Measurements from ENCODE around the gene MKS1. TPM values are rescaled to one million over a fixed set of nuclear protein-coding genes. Genes with fewer than 3 reads are reported as not detected.
A peak's percentile ranks its signal among the peaks of the same experiment; 100 is the strongest.

Gene MKS1
- total and polyA plus RNA-seq, 2 of the 8 experiments (the other 6 are each of a cell fraction or from before 2014, with no cell fraction given), result 12.0 to 21.7 TPM

GRCh38 chr17:58252141-58252540 lies 33.1 kb upstream of the MKS1 start:
- Histone ChIP-seq H4K8ac (ENCODE audit: extremely low read depth, insufficient read depth, low read length) (no peak overlapping the region), H3K9me3 (ENCODE audit: insufficient read depth in 2 of 2, low read depth in 1 of 2, low read length in 1 of 2) (peaks cover 8% of the 10 kb centered on the region in 2 experiments; a peak in 3 of 4 replicates), H3K79me2 (ENCODE audit: control insufficient read depth in 1 of 2, insufficient read depth in 2 of 2, low read length in 2 of 2) (no peaks in the 10 kb centered on the region), H2BK5ac (ENCODE audit: low read depth, low read length) (no peak overlapping the region), H3K56ac (replicated peaks; ENCODE audit: insufficient read length, low read depth, low read length) (no peak overlapping the region), H3K14ac (ENCODE audit: insufficient read length) (no peak overlapping the region), H3K27ac (ENCODE audit: low read depth, low read length) (no peak overlapping the region), H4K91ac (replicated peaks; ENCODE audit: insufficient read length, low read length) (no peak overlapping the region), H4K5ac (ENCODE audit: insufficient read length, low read depth, low read length) (no peak overlapping the region), H3K23ac (ENCODE audit: insufficient read length) (no peak overlapping the region), H2BK20ac (ENCODE audit: low read length) (no peak overlapping the region), H3K4me1 (replicated peaks in 1 of 4; ENCODE audit: control insufficient read depth in 3 of 4, insufficient read depth in 4 of 4, low read length in 3 of 4) (peaks cover 0 to 4% (median 0%) of the 10 kb centered on the region in 4 experiments; a peak in 4 of 7 replicates), H3K4ac (replicated peaks; ENCODE audit: insufficient read length, low read depth, low read length) (no peak overlapping the region), H2AK5ac (ENCODE audit: low read depth, low read length) (no peak overlapping the region), H3K9ac (replicated peaks in 1 of 4; ENCODE audit: extremely low read depth in 1 of 4, low read depth in 3 of 4, low read length in 3 of 4) (no peak overlapping the region), H2BK15ac (ENCODE audit: low read length) (no peak overlapping the region), H3K4me3 (ENCODE audit: extremely low read depth in 1 of 4, insufficient read depth in 2 of 4, low read depth in 3 of 4, low read length in 4 of 4) (no peak overlapping the region), H3K4me2 (ENCODE audit: insufficient read depth in 1 of 2, low read depth in 2 of 2, low read length in 2 of 2) (no peak overlapping the region), H2BK120ac (replicated peaks; ENCODE audit: low read depth, low read length) (no peak overlapping the region), H2BK12ac (ENCODE audit: low read depth, low read length) (no peak overlapping the region), H3K79me1 (ENCODE audit: low read depth, low read length) (no peaks in the 10 kb centered on the region), H4K20me1 (replicated peaks in 1 of 2; ENCODE audit: control insufficient read depth in 1 of 2, insufficient read depth in 2 of 2, low read length in 2 of 2) (no peaks in the 10 kb centered on the region), H3K23me2 (ENCODE audit: low read depth, low read length) (peaks cover 5% of the 10 kb centered on the region; the same call in 1 of the 2 replicates), H3K18ac (ENCODE audit: extremely low read depth, low read length) (no peak overlapping the region), H2AFZ (ENCODE audit: low read length) (no peak overlapping the region), H3K27me3 (replicated peaks in 1 of 4; ENCODE audit: control insufficient read depth in 3 of 4, extremely low read depth in 1 of 4, insufficient read depth in 3 of 4, low read length in 3 of 4) (peaks cover 36 to 63% (median 48%) of the 10 kb centered on the region in 4 experiments), H3K36me3 (ENCODE audit: control insufficient read depth in 2 of 4, insufficient read depth in 4 of 4, low read length in 3 of 4) (no peaks in the 10 kb centered on the region)
- TF ChIP-seq EZH2 (IDR thresholded peaks at IDR 0.05; ENCODE audit: low read depth, low read length, severe bottlenecking) (no peak), KDM1A (IDR thresholded peaks at IDR 0.05; ENCODE audit: borderline replicate concordance, low read length) (no peak), EP300 (IDR thresholded peaks at IDR 0.05; ENCODE audit: borderline replicate concordance in 1 of 2, low read depth in 2 of 2, low read length in 2 of 2) (no peak), RBBP5 (IDR thresholded peaks at IDR 0.05; ENCODE audit: borderline replicate concordance, low read depth, low read length) (no peak)
- FAIRE-seq (no peak), DNase-seq (ENCODE audit: low read depth in 1 of 2, low spot score in 2 of 2) (peak in 1 of 2 experiments; percentile 28)
- 79% methylated on average over 9 of the region's 9 CpGs; no CpG with 5 or more reads in 1 of the 2 experiments for WGBS, 2 experiments (ENCODE audit: extremely low coverage in 1 of 2, insufficient coverage in 1 of 2, insufficient read length in 1 of 2, insufficient replicate concordance in 2 of 2, low coverage in 1 of 2, low lambda C conversion rate in 2 of 2, missing lambda C conversion rate in 1 of 2)
- ChIA-PET CTCF (ENCODE audit: partially characterized antibody) (interaction anchor here (0.7 to 2.0 kb wide), 4 partner anchors 14 to 37 kb away, joined by 3 to 5 read pairs (median 4); partner anchors contain the start of gene LPO), POLR2A (ENCODE audit: partially characterized antibody) (no interaction called here)

All from H1 (cell line).